GM12801 (cell line): Measurements from ENCODE around the gene HOTAIR.

Experiments
- CTCF ChIP-seq: IDR thresholded peaks from one replicate; pipeline ENCODE4 v1.5.1; 2011; ENCODE audit warnings: control low read depth; ENCODE audit not compliant: insufficient read length; ENCODE audit errors: extremely low read depth

The HOTAIR gene

DNA sequence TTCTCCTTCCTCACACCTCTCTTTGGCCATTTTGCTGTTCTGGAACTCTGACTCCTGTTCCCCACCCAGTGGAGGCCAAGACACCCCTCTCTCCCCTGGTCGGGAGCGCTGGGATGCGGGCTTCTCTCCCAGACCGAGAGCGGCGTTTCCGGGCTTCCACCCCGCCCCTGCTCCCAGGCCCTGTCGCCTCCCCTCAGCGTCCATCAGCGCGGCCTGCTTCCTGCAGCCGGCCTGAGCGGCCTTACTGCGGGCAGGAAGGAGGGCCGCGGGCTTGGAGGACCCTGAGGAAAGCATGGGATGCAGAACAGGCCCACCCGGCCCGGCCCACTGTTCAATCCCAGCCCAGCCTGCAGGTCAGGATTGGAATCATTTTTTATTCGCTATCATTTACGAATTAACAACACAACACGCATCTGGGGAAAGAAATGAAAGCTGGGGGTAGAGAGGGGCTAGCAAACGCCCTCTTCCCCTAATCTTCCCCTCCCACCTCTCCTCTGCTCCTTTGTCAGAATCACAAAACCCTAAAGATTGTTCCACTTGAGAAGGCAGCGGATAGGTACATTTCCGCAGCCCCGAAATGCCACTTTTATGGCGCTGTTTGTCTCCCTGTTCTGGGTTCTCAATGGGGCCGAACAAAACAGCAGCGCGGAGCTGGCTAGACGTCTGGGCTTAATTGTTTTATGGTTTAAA lies 30.2 kb upstream of the HOTAIR start:
- TF ChIP-seq CTCF, result no peak

DNA sequence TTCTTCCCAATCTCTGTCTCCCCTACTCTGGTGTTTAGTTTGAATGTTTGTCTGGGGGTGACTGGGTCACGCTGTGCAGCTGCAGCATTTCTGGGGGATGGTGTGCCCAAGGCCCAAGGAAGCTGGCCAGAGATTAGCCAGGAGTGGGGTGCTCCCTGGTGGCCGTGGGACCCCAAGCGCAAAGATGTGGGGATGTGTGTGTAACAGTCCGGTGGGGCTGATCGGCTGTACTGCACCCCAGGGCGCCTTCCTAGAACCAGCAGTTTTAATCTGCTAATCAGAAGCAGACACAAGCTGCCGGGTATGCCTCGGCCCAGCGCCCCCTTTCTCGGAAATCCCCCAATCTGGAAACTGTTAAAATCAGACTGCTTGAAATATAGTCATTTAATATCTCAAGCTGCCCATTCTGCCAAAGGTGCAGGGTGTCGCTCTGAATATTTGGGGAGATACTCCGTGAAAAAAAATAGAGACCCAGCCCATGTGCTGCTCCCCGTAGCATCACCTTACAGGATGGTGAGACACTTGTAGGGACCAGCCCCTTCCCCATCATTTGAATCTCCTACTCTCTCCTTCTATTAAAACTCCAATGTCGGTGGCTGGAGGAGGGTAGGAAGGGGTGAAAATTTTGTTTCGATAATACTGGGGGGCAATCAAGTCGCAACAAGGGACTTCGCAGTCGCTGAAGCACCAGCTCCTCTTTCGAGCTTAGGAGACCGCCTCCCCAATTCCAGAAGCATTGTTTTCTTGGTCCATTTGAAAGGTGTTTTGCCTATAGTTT lies 29.5 kb upstream of the HOTAIR start:
- TF ChIP-seq CTCF, result no peak

DNA sequence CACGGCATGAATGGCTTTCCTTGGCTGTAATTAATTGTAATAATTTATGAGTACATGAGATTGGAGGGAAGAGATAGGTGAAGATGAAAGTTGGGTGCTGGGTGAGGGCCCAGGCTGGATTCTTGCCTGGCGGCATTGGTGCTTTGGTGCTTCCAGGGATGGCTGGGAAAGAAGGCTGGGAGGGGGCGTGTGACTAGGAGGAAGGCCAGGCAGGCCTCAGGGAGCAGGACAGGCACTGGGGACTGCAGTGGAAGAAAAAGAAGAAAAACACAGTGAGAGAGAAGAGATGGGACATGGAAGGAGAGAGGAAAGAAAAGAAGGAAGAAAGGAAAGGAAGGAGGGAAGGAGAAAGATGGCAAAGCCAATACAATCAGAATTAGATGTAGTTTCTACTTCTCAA lies 28.9 kb upstream of the HOTAIR start:
- TF ChIP-seq CTCF, result no peak

DNA sequence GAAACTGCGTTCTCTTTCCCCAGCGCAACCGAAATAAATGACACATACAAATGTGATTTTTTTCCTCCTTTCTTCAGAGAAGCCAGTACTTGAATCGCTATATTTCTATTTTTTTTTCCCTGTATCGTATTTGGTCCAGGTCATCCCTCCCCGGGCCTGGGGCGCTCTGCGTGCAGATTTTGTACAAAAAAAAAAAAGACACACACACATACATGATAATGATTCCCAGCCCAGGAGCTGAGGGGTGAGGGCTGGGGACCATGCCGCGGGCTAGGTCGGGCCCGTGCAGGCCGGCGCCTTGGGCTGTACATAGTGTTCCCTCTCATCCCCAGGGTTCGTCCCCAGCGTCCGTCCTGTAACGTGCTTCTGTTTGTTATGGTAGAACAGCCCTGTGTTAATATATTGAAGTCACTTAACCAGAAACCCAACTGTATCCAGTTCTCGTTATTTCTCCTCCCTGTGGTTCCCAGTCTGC lies 28.2 kb upstream of the HOTAIR start:
- TF ChIP-seq CTCF, result no peak

- no peak for TF ChIP-seq CTCF
Observed at GRCh38 chr12:54002278-54002914, 27.6 kb upstream of the HOTAIR start.

DNA sequence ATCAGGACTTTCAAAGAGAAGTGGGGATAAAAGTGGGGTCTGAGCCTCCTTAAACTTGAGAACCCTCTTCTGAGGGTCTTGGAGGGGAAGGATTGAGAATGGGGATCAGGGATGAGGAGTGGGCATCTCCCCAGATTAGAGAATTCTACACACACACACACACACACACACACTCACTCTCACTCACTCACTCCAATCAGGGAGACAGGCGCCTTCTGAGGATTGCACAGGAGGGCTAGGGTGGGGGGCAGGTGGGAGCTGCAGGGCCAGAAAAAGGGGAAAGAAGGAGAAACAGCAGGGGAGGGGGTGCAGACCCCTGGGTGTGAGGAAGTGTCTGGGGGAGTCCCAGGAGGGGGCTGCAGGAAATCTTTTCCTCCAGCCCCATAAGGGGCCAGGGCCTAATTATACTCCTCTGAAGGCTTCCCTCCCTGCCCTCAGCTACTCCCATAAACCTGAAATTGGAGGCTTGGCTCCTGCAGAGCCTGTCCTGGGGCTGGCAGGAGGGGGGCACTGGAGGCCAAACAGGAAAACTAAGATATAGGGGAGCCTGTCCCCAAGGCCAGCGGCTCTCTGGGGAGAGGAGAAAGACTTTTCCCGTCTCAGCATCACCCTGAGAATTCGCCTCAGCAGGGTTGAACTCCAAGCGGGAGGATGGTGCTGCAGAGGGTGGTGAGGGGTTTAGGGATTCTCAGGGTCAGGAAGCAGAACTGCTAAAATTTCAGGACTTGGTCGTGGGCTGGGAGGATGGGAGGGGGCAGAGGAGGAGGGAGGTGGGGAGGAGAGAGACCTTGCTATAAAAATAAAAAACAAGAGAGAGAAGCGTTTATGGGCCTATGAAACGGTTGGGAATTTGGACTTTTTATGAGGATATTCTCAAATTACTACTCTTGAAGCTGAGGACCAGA lies 26.8 kb upstream of the HOTAIR start:
- TF ChIP-seq CTCF, result no peak
